Right forelimb (tissue), 1 donor: ENCODE data around the gene ALDH3A1.
"Not testable (repeated sequence)": the region's sequence is repeated elsewhere in the genome, so short reads cannot be mapped to it uniquely, and the experiment has no call there.

Experiments used
- DNase-seq: peaks from one replicate; pipeline ENCODE4 v3.0.0-alpha.2; 2018

ALDH3A1 gene

DNA sequence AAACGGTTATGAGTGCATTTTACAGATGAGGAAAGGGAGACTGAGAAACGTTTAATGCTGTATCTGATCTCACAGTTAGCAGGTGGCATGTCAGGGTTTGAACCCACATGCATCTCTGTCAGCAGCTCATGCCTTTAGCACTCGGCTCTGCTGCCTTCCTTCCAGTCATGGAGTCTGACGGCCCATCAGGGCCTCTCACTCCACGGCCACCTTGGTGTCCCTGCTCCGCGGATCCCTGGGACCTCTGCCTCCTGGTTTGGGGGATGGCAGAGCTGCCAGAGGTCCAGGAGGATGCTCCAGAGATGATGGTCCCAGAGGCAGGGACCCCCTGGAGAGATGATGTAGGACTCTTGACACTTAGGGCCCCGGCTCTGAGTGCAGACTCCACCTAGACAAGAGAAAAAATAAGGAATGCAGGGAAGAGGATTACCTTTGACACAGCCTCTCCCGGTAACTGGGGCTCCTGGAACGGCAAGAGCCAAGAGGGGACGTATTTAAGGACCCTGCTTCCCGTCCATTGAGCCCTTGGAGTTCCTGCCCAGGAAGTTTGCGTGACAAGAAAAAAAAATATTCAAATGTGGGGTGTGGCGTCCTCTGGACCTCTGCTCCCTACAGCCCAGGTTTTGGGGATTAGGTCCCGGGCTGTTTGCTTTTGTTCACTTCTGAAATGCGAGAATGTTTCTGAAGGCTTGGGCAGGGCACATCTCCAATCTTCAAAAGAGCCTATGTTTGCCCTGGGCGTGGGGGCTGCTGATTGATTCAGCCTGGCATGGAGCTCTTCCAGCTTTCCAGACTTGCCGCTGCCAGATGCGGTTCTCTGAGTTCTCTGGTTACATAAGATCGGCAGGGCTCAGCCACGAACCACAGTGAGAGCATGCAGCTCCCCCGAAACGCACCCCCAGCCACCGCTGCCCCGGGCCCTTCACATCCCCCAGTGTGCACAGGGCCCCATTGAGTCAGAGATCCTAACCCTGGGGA is at the start of gene ALDH3A1:
TSS of gene ALDH3A1 (minus strand) at position 470 of the 978 bp plus-strand sequence. CDS start 3,169 bp downstream, outside the sequence.
- DNase-seq: peak; percentile 55

DNA sequence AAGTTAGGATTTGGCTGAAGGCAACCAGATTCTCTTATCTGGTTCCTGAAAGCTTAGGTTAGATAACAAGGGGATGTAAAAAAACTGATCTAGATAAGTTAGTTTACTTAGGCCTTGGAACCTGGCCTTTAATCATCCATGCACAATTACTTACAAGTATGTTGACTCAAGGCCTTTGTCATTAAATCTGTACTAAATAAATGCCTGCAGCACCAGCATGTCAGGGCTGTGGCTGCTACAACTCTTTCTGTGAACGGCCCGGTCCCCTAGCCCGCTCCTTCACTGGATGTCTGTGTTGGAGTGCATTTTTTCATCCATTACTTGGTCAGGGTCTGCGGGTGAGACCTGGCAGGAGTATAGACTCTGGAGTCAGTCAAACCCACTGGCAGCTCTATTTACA is 48.4 kb upstream of the ALDH3A1 start:
- DNase-seq: no peak

DNA sequence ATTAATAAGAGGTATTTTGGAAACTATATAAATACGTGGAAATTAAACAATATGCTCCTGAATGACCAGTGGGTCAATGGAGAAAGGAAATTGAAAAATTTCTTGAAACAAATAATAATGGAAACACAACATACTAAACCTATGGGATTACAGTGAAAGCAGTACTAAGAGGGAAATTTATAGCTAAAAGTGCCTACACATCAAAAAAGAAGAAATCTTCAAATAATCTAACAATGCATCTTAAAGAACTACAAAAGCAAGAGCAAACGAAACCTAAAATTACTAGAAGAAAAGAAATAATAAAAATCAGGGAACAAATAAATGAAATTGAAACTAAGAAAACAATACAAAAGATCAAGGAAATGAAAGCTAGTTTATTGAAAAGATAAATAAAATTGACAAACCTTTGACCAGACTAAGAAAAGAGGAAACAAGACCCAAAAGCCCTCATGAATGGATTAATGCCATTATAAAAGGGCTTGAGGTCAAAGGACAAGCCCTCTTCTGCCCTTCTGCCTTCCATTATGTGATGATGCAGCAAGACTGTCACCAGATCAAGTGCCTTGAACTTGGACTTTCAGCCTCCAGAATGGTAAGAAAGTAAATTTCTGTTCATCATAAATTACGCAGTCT is 43.9 kb upstream of the ALDH3A1 start:
- DNase-seq: no peak

DNA sequence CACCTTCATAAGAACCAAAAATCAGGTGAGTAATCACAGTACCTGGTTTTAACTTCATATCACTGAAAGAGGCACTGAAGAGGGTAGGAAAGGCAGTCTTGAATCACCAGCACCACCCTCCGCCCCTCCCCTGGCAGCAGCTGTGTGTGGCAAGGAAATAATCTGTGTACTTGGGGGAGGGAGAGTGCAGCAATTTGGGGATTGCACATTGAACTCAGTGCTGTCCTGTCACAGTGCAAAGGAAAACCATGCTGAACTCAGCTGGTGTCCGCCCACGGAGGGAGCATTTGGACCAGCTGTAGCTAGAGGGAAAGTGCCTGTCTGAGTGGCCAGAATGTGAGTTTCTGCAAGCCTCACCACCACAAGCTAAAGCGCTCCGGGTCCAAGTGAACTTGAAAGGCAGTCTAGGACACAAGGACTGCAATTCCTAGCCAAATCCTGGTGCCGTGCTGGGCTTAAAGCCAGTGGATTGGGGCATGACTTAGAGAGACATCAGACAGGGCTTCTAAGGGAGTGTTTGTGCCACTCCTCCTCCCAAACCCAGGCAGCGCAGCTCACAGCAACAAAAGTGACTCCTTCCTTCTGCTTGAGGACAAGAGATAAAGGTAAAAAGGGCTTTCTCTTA is 39.7 kb upstream of the ALDH3A1 start:
- DNase-seq: no peak

DNA sequence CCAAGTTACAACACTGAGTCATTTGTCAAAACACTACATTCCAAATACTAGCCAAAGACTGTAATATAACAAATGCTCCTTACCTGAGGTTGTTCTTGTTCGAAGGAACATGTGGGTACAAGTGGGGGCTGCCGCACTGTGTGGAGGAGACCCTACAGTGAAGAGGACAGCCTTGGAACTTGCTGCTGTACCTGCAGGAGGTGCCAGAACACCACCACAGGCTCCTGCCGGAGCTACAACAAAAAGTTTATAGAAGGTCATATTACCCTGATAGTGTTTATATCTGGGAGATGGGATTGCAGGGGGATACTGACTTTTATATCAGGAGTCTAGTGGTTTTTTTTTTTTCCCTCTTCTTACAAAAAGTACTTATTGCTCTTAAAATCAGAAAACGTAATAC is 37.8 kb upstream of the ALDH3A1 start:
- DNase-seq: no peak

DNA sequence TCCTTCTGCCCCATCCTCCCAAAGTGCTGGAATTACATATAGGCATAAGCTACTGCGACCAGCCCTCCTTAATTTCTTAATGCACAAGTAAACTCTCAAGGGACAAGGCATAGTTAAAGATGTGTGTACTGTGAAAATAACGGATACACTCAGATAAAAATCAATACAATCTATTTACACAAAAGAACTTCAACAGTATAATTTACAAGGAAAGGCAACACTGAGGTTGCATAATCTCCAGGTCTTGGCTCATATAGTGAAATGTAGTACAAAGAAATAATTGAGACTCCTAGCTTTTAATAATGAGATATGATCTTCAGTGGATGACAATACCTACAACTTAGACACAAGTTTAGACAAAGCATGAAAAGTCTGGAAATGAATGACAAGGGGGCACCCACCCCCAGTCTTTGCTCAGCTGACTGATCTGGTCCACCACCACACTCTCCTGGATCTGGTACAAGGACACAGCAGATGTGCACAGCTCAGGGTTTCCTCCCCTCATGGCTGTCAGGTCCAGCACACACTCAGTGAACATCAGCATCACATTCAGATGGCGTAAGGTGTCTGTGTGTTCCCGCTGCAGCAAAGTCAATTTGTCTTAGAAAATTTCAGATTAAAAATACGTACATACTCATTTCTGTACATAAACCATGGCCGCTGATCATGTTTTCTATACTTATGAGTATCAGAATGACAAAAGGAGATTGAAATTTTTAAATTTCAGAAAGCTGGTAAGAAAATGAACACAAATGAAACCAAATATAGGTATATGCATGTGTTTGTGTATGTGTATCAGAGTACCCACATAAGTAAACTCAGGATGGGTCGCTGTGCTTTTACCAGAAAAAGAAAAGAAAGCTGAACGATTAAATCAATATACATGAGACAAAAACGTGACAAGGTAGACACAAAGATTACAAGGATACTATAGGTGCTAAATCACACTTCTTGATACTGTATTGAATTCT is 33.7 kb upstream of the ALDH3A1 start:
- no peak for DNase-seq

DNA sequence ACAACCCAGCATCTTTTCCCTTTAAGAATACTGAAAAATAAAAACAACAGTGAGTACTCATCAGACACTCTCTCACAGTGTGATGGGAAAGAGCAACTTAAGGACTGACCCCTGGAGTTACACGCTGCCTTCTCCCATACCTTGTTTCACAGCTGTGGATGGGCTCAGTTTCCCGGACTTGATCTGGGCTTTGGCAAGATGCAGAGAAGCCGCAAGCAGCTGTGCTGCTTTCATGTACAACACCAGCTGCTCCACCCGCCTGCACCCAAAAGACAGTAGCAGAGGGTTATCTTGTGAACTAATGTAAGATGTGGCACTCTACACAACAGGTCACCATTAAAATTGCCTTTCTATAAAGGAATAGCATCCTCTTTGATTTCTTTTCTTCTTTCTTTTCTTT is 32.7 kb upstream of the ALDH3A1 start:
- DNase-seq: no peak

DNA sequence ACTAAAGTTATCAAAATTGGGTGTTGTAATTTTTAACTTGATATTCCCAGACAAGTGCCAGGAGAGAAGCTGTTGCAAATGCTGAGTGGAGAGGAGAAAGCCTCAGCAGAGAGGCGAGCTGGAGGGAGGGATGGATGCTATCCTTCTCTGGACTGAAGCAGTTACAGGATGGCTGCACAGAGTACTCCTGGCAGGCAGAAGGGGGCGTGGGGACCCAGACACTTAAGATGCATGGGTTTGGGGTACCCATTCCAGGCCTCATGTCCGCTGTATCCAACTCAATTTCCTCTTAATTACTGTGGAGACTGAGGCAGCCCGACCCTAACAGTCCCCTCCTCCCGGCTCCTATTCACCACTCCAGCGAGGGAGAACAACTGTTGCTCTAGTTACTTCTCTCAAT is 25.4 kb upstream of the ALDH3A1 start:
- DNase-seq: no peak

DNA sequence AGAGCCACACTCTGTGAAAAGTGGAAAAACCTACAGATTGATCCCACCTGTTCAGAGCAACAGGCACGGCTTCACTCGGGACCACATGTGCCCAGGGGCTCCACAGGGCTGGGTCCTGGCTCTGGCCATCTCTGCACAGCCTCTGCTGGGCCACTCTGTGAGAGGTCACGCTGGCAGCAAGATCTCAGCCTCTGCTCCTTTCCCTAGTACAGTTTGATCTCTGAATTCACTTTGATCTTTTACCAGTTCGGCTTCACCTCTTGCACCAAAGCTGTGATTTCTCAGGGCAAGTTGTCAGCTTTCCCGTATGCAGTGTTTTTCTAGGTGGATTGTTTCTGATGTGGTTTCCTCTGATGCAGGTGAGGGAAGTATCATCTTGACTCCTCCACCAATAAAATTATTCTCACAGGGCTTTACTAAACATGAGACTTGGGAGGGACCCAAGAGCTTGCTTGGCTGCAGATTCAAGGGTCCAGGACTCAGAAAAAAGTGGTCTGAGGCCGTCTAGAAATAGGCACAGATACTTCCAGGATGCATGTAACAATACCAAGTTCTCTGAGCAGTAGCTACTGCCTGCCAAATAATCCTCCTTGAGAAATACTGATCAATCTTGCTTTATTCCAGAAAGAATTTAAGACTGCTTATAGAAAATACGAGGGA is 24.0 kb upstream of the ALDH3A1 start:
- DNase-seq: no peak

DNA sequence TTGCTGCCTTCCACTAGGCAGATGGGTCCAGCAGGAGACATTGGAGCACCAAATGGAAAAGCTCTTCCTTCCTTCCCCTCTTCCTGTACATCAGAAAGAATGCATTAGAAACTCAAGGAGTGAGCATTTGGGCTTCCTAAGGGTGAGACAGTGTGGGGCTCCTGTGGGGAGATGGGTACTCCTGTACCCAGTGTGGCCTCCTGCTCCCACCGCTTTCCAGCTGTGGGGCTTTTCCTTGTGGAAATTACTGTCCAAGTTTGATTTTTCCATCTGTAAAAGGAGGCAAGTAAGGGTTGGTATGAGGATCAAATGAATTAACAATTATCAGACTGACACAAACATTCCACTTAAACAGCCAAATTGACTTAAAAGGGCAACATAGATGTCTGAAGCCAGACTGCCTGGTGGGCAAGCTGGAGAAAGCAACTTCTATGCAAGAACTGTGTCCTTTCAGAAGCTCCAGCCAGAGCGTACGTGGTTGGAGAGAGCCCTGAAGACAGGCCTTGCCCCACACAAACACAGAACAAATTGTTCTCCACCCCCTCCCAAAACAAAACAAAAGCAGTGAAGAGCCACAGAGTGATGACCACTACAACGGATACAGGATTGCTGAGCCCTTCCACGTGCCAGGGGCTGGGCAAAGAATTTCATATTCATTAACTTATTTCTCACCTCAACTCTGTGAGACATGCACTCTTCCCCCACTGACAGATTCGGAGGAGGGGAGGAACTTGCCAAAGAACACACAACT is 23.1 kb upstream of the ALDH3A1 start:
- no peak for DNase-seq

DNA sequence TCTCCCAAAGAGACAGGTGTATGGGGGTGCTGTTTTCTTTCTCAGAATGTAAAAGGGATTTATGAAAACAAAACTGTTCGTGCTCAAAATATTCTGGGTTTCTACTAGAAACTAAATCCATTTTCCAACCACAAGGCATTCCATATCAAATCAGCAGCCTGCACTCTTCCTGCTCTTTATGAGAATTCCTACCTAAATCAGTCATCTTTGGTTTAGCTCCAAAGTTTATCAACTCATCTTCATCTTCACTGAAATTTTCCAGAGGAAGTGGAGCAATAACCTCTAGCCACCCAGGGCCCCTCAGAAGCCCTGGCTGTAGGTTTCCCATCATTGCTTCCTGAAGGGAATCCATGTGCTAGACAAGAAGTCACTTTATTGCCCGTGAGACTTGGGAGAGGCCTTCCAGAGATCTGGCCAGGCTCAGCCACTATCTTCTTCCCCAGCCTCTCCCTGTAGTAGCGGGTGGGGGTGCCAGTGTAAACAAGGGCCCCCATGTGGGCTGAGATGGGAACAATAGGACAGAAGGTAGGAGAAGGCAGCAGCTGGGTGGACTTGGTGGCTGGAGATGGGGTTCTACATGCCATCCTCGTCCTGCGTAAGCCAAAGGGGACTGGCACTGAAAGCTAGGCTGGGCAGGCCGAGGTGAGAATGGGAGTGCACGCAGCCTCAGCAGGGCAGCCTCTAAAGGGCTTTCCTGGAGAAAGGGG is 22.0 kb upstream of the ALDH3A1 start:
- no peak for DNase-seq

DNA sequence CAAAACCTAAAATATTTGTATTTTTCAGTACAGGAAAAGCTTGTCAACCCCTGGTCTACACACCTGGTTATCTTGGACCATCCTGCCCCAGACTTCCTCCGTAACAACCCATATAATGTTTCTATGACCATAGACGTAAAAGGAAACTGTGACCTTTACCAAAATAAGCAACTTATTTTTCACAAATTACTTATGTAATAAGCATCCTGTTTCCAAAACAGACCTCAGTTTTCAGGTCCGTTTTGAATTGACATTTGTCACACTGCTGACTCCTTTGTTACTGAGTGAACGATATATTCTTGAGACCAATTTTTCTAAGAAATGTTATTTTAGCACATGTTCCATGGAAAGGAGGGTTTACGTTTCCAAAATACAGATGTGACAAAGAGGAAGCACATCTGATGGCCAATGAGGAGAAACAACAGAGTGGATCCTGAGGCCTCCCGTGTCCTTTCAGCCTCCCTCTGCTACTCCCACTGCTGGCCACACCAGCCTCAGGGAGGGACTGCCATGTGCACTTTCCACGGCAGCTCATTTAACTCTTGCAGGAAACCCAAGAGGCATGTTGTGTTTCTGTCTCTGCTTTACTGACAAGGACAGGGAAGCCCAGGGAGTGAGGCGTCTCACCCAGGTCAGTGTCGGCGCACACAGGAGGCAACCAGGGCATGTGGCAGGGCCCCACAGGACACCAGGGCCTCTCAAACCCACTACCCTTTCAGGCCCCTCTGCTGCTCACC is 20.1 kb upstream of the ALDH3A1 start:
- DNase-seq: no peak

DNA sequence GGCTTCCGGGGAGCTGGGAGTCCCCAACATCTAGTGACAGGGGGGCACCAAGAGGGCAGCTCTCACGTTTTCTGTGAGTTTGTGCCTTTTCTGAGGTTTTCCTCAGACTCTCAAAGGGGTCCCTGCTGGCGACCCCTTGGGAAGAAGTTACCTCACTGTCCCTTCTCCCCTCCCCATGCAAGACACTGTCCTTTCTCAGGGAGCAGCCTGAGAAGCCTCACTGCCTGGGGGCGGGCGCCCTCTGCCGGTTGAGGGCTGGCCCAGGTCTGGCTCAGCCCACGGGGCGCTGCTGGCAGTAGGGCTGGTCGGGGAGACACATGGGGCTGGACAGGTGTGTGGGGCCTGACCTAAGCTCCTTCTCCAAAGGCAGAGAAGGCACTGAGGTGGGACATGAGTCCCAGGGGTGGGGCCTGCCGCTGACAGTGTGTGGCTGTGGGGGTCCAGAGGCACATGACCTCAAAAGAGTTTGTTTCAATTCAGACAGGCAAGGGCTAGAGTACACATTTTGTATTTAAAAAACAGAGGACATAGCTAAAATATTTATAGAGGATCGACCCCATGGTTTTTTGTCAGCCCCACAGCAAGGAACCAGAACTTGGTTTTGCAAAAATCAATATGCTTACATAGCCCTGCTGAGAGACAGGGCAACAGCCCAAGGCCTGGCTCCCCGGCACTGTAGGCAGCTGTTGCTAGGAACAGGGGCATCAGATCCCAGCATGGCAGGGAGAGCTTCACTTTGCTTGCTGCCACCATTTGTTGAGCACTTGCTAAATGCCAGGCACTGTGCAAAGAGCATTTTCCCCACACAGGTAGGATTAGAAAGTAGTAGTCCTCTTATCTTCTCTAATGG is 18.5 kb upstream of the ALDH3A1 start:
- DNase-seq: peak; percentile 86

DNA sequence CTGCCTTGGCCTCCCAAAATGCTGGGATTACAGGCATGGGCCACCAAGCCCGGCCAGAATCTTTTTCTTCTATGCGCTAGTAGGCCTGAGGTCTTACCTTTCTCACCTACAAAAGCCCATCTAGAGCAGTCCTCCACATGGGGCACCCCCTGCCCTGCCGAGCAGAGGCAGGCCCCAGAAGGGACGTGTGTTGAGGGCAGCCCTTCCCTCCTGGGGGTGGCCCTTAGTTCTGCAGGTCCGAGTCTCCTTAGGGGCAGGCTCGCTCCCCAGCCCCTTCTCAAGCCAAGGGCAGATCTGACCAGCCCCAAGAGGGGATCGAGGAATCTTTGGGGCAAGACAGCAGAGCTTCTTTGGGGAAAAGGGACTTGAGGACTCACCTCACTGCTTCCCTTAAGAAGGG is 17.9 kb upstream of the ALDH3A1 start:
- DNase-seq: no peak

DNA sequence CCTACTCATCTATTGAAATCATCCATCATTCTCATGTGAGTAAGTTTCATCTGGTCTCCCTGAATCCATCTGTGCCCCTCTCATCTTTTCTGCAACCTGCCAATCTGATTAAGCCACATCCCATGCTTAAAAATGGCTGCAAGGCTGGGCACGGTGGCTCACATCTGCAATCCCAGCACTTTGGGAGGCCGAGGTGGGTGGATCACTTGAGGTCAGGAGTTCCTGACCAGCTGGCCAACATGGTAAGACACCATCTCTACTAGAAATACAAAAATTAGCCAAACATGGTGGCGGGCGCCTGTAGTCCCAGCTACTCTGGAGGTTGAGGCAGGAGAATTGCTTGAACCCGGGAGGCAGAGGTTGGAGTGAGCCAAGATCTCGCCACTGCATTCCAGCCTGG is 15.9 kb upstream of the ALDH3A1 start:
- not testable (repeated sequence) for DNase-seq

DNA sequence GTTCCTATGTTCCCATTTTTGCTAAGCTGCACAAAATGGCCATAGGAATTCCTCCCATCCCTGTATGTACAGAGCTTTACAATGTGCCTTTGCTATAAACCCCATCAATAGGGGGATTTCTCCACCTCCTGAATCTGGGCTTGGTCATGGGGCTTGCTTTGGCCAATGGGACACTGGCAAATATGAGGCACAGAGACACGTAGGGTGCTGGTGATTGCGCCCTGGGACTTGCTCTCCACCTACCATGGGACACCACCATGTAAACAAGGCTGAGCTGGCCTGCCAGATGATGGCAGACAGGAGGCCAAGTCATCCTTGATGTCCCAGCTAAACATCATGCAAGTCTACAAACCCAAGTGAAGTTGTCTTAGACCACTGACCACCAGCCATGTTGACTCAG is 15.3 kb upstream of the ALDH3A1 start:
- DNase-seq: no peak

DNA sequence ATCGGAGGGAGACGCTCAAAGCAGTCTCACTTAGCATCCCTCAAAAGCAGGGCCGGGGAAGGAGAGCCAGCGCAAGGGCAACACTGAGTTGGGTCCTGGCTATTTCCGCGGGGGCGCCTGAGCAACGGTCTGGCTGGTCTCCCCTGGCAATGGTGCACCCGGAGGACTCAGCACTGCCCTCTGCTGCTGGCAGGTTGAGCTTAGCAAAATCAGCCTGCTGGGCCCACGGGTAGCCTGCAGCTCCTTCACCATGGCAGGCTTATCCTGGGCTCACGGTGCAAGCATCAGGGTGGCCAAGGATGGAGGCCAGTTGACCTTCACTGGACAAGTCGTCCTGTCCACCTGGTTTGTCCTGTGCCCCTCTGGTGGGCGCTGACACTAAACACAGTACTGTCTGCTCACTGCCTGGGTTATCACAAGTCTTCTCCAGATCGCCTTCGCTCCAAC is 14.4 kb upstream of the ALDH3A1 start:
- peak; percentile 70 for DNase-seq

DNA sequence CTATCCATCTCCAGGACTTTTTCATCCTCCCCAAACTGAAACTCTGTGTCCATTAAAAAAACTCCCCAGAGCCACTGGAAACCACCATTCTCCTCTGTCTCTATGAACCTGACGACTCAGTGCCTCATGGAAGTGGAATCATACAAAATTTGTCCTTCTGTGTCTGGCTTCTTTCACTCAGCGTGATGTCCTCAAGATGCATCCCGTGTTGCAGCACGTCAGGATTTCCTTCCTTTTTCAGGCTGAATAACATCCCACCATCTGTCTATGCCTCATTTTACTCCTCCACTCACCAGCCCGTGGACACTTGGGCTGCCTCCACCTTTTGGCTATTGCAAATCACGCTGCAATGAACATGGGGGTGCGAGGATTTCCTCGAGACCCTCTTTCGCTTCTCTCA is 12.6 kb upstream of the ALDH3A1 start:
- no peak for DNase-seq
